Measurements from ENCODE around the gene GRP. TPM values are rescaled to one million over a fixed set of nuclear protein-coding genes. Genes with fewer than 3 reads are reported as not detected.

The GRP gene
- not detected for total RNA-seq
- long read RNA-seq, result 0 reads

- Histone ChIP-seq H3K36me3 (no peaks in the 10 kb centered on the region), H3K4me1 (peaks cover 16% of the 10 kb centered on the region), H3K27me3 (ENCODE audit: low read depth) (peaks cover 99% of the 10 kb centered on the region), H3K27ac (replicated peaks) (no peak within 1 kb of the TSS), H3K4me3 (peak within 1 kb of the TSS; percentile 49), H3K9me3 (replicated peaks) (no peaks in the 10 kb centered on the region)
- intact Hi-C loops (cut with micrococcal nuclease), result no loop called here
- no peak for DNase-seq
- TF ChIP-seq, protein P1, sequence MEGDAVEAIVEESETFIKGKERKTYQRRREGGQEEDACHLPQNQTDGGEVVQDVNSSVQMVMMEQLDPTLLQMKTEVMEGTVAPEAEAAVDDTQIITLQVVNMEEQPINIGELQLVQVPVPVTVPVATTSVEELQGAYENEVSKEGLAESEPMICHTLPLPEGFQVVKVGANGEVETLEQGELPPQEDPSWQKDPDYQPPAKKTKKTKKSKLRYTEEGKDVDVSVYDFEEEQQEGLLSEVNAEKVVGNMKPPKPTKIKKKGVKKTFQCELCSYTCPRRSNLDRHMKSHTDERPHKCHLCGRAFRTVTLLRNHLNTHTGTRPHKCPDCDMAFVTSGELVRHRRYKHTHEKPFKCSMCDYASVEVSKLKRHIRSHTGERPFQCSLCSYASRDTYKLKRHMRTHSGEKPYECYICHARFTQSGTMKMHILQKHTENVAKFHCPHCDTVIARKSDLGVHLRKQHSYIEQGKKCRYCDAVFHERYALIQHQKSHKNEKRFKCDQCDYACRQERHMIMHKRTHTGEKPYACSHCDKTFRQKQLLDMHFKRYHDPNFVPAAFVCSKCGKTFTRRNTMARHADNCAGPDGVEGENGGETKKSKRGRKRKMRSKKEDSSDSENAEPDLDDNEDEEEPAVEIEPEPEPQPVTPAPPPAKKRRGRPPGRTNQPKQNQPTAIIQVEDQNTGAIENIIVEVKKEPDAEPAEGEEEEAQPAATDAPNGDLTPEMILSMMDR (IDR thresholded peaks at IDR 0.05; ENCODE audit: borderline replicate concordance), result no peak
Observed at GRCh38 chr18:59219672-59220163, at the start of gene GRP. Gene GRP, plus strand, starts transcription at chr18:59220158. Its CDS starts 108 bp downstream, at chr18:59220266.

DNA sequence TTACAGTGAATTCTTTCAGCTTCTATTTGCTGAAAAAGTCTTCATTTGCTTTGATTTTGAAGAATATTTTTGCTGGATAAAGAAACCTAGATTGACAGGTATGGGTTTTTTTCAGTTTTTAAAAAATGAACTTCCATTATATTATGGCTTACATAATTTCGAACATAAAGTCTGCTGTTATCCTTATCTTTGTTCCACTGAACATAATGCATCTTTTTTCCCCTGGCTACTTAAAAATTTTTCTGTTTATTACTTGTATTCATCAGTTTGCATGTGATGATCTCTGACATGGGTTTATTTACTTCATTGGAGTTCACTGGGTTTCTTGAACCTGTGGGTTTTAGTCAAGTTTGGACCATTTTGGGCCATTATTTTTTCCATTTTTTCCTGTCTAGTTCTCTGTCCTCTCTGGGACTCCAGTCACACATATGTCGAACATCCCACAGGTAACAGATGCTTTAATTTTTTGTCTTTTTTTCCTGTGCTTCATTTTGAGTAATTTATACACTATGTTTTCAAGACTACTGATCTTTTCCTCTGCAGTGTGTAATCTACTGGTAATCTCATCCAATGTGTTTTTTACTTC, 47.2 kb upstream of the GRP start:
- no peak for DNase-seq

GRCh38 chr18:59177485-59177884, 42.5 kb upstream of the GRP start:
- TF ChIP-seq, protein P1 (IDR thresholded peaks at IDR 0.05; ENCODE audit: borderline replicate concordance), result no peak
- Histone ChIP-seq H3K4me1 (no peaks in the 10 kb centered on the region), H3K27ac (replicated peaks) (no peak overlapping the region), H3K9me3 (replicated peaks) (peaks cover 21% of the 10 kb centered on the region), H3K4me3 (no peak overlapping the region), H3K36me3 (no peaks in the 10 kb centered on the region), H3K27me3 (ENCODE audit: low read depth) (peaks cover 37% of the 10 kb centered on the region)
- no peak for DNase-seq
- intact Hi-C loops (cut with micrococcal nuclease), result no loop called here

More for the DNA sequence above, 47.2 kb upstream of the GRP start:
- H3K36me3 ChIP-seq, result no peaks in the 10 kb centered on the region
- TF ChIP-seq, protein P1 (IDR thresholded peaks at IDR 0.05; ENCODE audit: borderline replicate concordance), result no peak
- peaks cover 48% of the 10 kb centered on the region for H3K9me3 ChIP-seq (replicated peaks)
- H3K27ac ChIP-seq (replicated peaks), result no peak overlapping the region
- peaks cover 6% of the 10 kb centered on the region for H3K27me3 ChIP-seq (ENCODE audit: low read depth)
- intact Hi-C loops (cut with micrococcal nuclease), result no loop called here
- no peak overlapping the region for H3K4me3 ChIP-seq
- no peaks in the 10 kb centered on the region for H3K4me1 ChIP-seq

GRCh38 chr18:59180150-59180845, 39.7 kb upstream of the GRP start:
- TF ChIP-seq, protein P1 (IDR thresholded peaks at IDR 0.05; ENCODE audit: borderline replicate concordance), result no peak
- no peak for DNase-seq
- Histone ChIP-seq H3K4me1 (no peaks in the 10 kb centered on the region), H3K36me3 (no peaks in the 10 kb centered on the region), H3K4me3 (no peak overlapping the region), H3K9me3 (replicated peaks) (no peaks in the 10 kb centered on the region), H3K27me3 (ENCODE audit: low read depth) (peaks cover 57% of the 10 kb centered on the region), H3K27ac (replicated peaks) (no peak overlapping the region)
- intact Hi-C loops (cut with micrococcal nuclease), result no loop called here

DNA sequence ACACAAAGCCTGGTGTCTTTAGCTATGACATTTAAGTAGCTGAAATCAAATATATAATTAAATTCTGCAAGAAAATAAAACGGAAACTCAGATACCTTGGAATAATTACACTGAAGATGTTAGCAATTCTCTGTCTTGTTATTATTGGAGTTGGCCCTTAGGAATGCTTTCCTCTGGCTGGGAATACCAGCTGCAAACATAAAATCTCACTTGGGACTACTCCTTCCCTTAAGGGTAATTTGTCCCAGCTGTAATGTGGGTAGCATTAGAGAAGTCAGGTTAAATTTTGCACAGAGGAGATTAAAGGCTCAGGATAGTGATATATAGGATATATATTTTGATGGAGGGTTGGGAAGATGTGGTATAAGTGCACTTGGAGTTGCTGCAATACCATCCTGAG, 37.3 kb upstream of the GRP start:
- no peaks in the 10 kb centered on the region for H3K9me3 ChIP-seq (replicated peaks)
- no peaks in the 10 kb centered on the region for H3K4me1 ChIP-seq
- intact Hi-C loops (cut with micrococcal nuclease), result no loop called here

More for the DNA sequence above, 37.3 kb upstream of the GRP start:
- H3K27me3 ChIP-seq (ENCODE audit: low read depth), result peaks cover 56% of the 10 kb centered on the region
- H3K4me3 ChIP-seq, result no peak overlapping the region
- no peaks in the 10 kb centered on the region for H3K36me3 ChIP-seq
- DNase-seq, result no peak
- TF ChIP-seq, protein P1 (IDR thresholded peaks at IDR 0.05; ENCODE audit: borderline replicate concordance), result no peak
- no peak overlapping the region for H3K27ac ChIP-seq (replicated peaks)
